Fibroblast of lung (primary cell): Measurements from ENCODE around the gene MAP7.

Experiments
- EZH2 ChIP-seq: IDR thresholded peaks from 2 replicates; pipeline ENCODE4 v1.5.1; 2012; ENCODE audit warnings: low read length, control low read depth, mild to moderate bottlenecking; ENCODE audit errors: missing control alignments
- TF ChIP-seq, protein P1 (sequence below), 2 donors: IDR thresholded peaks in 1 of 2; conservative IDR thresholded peaks in 1 of 2; 1 replicate in 1 of 2; 2 replicates in 1 of 2; pipeline ENCODE4 v1.5.1; 2011 to 2012; ENCODE audit warnings: low read length in 2 of 2, control low read depth in 1 of 2, inconsistent platforms in 1 of 2, low read depth in 1 of 2, mild to moderate bottlenecking in 1 of 2

DNA sequence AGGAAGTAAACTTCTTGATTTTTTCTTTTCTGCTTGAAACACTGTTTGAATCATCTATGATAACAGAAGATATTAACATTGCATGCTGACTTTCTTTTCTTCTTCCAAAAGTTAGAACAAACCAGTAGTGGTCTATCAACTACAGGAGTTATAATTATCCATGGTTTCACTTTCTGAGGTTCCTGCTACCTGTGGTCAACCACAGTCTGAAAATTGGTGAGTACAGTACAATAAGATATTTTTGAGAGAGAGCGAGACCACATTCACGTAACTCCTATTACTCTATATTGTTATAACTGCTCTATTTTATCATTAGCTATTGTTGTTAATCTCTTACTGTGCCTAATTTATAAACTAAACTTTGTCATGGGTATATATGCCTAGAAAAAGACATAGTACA, 86.1 kb downstream of the MAP7 start:
- TF ChIP-seq, protein P1, sequence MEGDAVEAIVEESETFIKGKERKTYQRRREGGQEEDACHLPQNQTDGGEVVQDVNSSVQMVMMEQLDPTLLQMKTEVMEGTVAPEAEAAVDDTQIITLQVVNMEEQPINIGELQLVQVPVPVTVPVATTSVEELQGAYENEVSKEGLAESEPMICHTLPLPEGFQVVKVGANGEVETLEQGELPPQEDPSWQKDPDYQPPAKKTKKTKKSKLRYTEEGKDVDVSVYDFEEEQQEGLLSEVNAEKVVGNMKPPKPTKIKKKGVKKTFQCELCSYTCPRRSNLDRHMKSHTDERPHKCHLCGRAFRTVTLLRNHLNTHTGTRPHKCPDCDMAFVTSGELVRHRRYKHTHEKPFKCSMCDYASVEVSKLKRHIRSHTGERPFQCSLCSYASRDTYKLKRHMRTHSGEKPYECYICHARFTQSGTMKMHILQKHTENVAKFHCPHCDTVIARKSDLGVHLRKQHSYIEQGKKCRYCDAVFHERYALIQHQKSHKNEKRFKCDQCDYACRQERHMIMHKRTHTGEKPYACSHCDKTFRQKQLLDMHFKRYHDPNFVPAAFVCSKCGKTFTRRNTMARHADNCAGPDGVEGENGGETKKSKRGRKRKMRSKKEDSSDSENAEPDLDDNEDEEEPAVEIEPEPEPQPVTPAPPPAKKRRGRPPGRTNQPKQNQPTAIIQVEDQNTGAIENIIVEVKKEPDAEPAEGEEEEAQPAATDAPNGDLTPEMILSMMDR (conservative IDR thresholded peaks at IDR 0.05 in 1 of 2, IDR thresholded peaks at IDR 0.05 in 1 of 2; ENCODE audit: low read depth in 1 of 2, low read length in 2 of 2), result no peak
- no peak for TF ChIP-seq EZH2
